GM23338 (cell line): ENCODE results near the gene EVX1. TPM values are rescaled to one million over a fixed set of nuclear protein-coding genes. Genes with fewer than 3 reads are reported as not detected.

Experiments used
- ATAC-seq: fragments of 200-7000 bp; cut with Tn5 transposase; 3 replicates; pipeline ENCODE4 v1.9.1; 2020
- DNase-seq: peaks from one replicate; pipeline ENCODE4 v3.0.0-alpha.2; 2015; ENCODE audit warnings: low spot score
- H2AFZ ChIP-seq: fragments of 200-600 bp; sonication (generic); 2 replicates; pipeline ENCODE4 v1.8.0; 2016; ENCODE audit warnings: antibody characterized with exemption, mild to moderate bottlenecking, moderate library complexity
- H3F3A ChIP-seq: fragments of 200-600 bp; sonication (generic); replicated peaks from 2 replicates; pipeline ENCODE4 v1.8.0; 2017; ENCODE audit warnings: antibody characterized with exemption, mixed run types, low read depth
- H3K27ac ChIP-seq: fragments of 200-600 bp; sonication (generic); 2 replicates; pipeline ENCODE4 v1.6.1; 2016; ENCODE audit warnings: low read depth
- H3K27me3 ChIP-seq: fragments of 200-600 bp; sonication (generic); 2 replicates; pipeline ENCODE4 v1.8.0; 2016; ENCODE audit warnings: mild to moderate bottlenecking, mixed run types, moderate library complexity; ENCODE audit not compliant: insufficient read depth
- H3K36me3 ChIP-seq: fragments of 200-600 bp; sonication (generic); 2 replicates; pipeline ENCODE4 v1.8.0; 2016; ENCODE audit warnings: mild to moderate bottlenecking; ENCODE audit not compliant: insufficient read depth
- H3K4me1 ChIP-seq: fragments of 200-600 bp; sonication (generic); 2 replicates; pipeline ENCODE4 v1.8.0; 2016; ENCODE audit warnings: mild to moderate bottlenecking, moderate library complexity; ENCODE audit not compliant: insufficient read depth
- H3K4me2 ChIP-seq: fragments of 200-600 bp; sonication (generic); 2 replicates; pipeline ENCODE4 v1.7.1; 2017; ENCODE audit warnings: mixed run types
- H3K4me3 ChIP-seq: fragments of 200-600 bp; sonication (generic); 2 replicates; pipeline ENCODE4 v1.6.1; 2016; ENCODE audit warnings: mixed run types
- H3K79me2 ChIP-seq: fragments of 200-600 bp; sonication (generic); replicated peaks from 2 replicates; pipeline ENCODE4 v1.8.0; 2017; ENCODE audit warnings: mild to moderate bottlenecking; ENCODE audit not compliant: insufficient read depth
- H3K9me2 ChIP-seq: fragments of 200-600 bp; sonication (generic); 2 replicates; pipeline ENCODE4 v1.8.0; 2017; ENCODE audit not compliant: insufficient read depth
- H4K20me1 ChIP-seq: fragments of 200-600 bp; sonication (generic); replicated peaks from 2 replicates; pipeline ENCODE4 v1.8.0; 2017; ENCODE audit warnings: mild to moderate bottlenecking; ENCODE audit not compliant: insufficient read depth
- H3K27ac Mint-ChIP-seq: 2 replicates; pipeline ENCODE4 v1.8.0; 2020; ENCODE audit warnings: inconsistent platforms, mild to moderate bottlenecking, moderate library complexity, mixed read lengths
- H3K27me3 Mint-ChIP-seq: 3 replicates; pipeline ENCODE4 v1.8.0; 2022; ENCODE audit warnings: low read depth, mild to moderate bottlenecking, moderate library complexity, mixed read lengths, inconsistent platforms; ENCODE audit not compliant: insufficient read depth, poor library complexity
- H3K36me3 Mint-ChIP-seq: 3 replicates; pipeline ENCODE4 v1.8.0; 2021; ENCODE audit warnings: low read depth, mild to moderate bottlenecking, inconsistent platforms, moderate library complexity, mixed read lengths
- H3K4me1 Mint-ChIP-seq: 3 replicates; pipeline ENCODE4 v1.8.0; 2020; ENCODE audit warnings: mild to moderate bottlenecking, inconsistent platforms, mixed read lengths
- H3K4me3 Mint-ChIP-seq: 3 replicates; pipeline ENCODE4 v1.8.0; 2021; ENCODE audit warnings: moderate library complexity, mild to moderate bottlenecking, inconsistent platforms, mixed read lengths
- H3K9me3 Mint-ChIP-seq: 3 replicates; pipeline ENCODE4 v1.8.0; 2020; ENCODE audit warnings: moderate library complexity, mild to moderate bottlenecking, inconsistent platforms, mixed read lengths
- CTCF ChIP-seq, 2 experiments: fragments of 200-600 bp in 1 of 2; sonication (generic) in 1 of 2; conservative IDR thresholded peaks; 2 replicates each; pipeline versions ENCODE4 v1.5.1 to v1.6.1; 2016 to 2017; ENCODE audit warnings: antibody characterized with exemption in 2 of 2, low read depth in 2 of 2, mild to moderate bottlenecking in 2 of 2, moderate library complexity in 1 of 2
- ETS1 ChIP-seq: IDR thresholded peaks from 2 replicates; pipeline ENCODE4 v1.6.1; 2016; ENCODE audit warnings: antibody characterized with exemption
- EZH2 ChIP-seq: fragments of 200-600 bp; sonication (generic); IDR thresholded peaks from one replicate; pipeline ENCODE4 v1.8.0; 2017; ENCODE audit warnings: antibody characterized with exemption, mild to moderate bottlenecking, low read depth; ENCODE audit not compliant: unreplicated experiment
- EZH2phosphoT487 ChIP-seq: fragments of 200-600 bp; sonication (generic); IDR thresholded peaks from one replicate; pipeline ENCODE4 v1.8.1; 2018; ENCODE audit warnings: antibody characterized with exemption; ENCODE audit not compliant: unreplicated experiment
- JUNB ChIP-seq: IDR thresholded peaks from one replicate; pipeline ENCODE4 v1.6.1; 2016; ENCODE audit warnings: antibody characterized with exemption; ENCODE audit not compliant: unreplicated experiment
- REST ChIP-seq: IDR thresholded peaks from one replicate; pipeline ENCODE4 v1.6.1; 2018; ENCODE audit warnings: antibody characterized with exemption; ENCODE audit not compliant: unreplicated experiment
- STAT1 ChIP-seq: IDR thresholded peaks from one replicate; pipeline ENCODE4 v1.6.1; 2016; ENCODE audit warnings: antibody characterized with exemption; ENCODE audit not compliant: unreplicated experiment
- ZNF114 ChIP-seq: fragments of 250-450 bp; sonication (Bioruptor Pico); IDR thresholded peaks from 2 replicates; pipeline ENCODE4 v1.5.0; 2020; ENCODE audit warnings: mild to moderate bottlenecking, moderate library complexity
- ZNF331 ChIP-seq: fragments of 250-450 bp; sonication (Bioruptor Pico); IDR thresholded peaks from 2 replicates; pipeline ENCODE4 v1.5.0; 2020; ENCODE audit warnings: low read depth, mild to moderate bottlenecking, moderate library complexity
- polyA plus RNA-seq: library from polyadenylated mRNA; unstranded; fragments of >200 nt; fragmentation: Nextera tagmentation; extraction: Ambion mirVana; gene quantifications from 2 replicates; pipeline ENCODE4 v1.2.1, GENCODE V29; 2016
- total RNA-seq: library from RNA; depleted of rRNA; stranded (reverse); fragments of >200 nt; shearing (Covaris generic); gene quantifications from 2 replicates; pipeline ENCODE4 v1.2.3, GENCODE V29; 2014

The EVX1 gene
- total and polyA plus RNA-seq, 2 experiments from 2014 or later: not detected

- TF ChIP-seq REST (no peak), EZH2phosphoT487 (peak; percentile 54), ETS1 (no peak), EZH2 (peak; percentile 61), ZNF114 (CRISPR knock-in tag) (no peak)
Observed at GRCh38 chr7:27197137-27198042, 45.2 kb upstream of the EVX1 start (continued).

- TF ChIP-seq ZNF114 (CRISPR knock-in tag) (no peak), JUNB (no peak), STAT1 (no peak), CTCF (conservative IDR thresholded peaks at IDR 0.05; ENCODE audit: low read depth in 2 of 2) (no peak), ZNF331 (CRISPR knock-in tag) (no peak), EZH2 (peak; percentile 97), EZH2phosphoT487 (peak; percentile 90), REST (no peak)
- H3K9me2 ChIP-seq: no peaks in the 10 kb centered on the region
- Mint-ChIP-seq H3K27me3 (peaks cover 92% of the 10 kb centered on the region), H3K36me3 (no peaks in the 10 kb centered on the region), H3K4me1 (peaks cover 19% of the 10 kb centered on the region), H3K27ac (no peak overlapping the region), H3K9me3 (no peaks in the 10 kb centered on the region; the same call in 2 of the 3 replicates), H3K4me3 (peak overlapping the region; percentile 13; the same call in 1 of the 3 replicates)
- no peak overlapping the region for H3K27ac ChIP-seq
- peak; percentile 5; the same call in 1 of the 3 replicates for ATAC-seq
- peaks cover 27% of the 10 kb centered on the region; the same call in 1 of the 2 replicates for H3F3A ChIP-seq
- H2AFZ ChIP-seq: no peak overlapping the region
- H3K36me3 ChIP-seq: no peaks in the 10 kb centered on the region
- no peak overlapping the region for H3K4me3 ChIP-seq
- DNase-seq: no peak
- peaks cover 98% of the 10 kb centered on the region for H3K27me3 ChIP-seq
- H3K79me2 ChIP-seq: no peaks in the 10 kb centered on the region
- H3K4me1 ChIP-seq: peaks cover 21% of the 10 kb centered on the region
- H3K4me2 ChIP-seq: peak overlapping the region; percentile 64; the same call in 1 of the 2 replicates
- peaks cover 42% of the 10 kb centered on the region for H4K20me1 ChIP-seq
Observed at GRCh38 chr7:27198138-27198841, 44.3 kb upstream of the EVX1 start.
